Left ventricle myocardium inferior (tissue), 1 donor: ENCODE results near the gene PPP6R3. TPM values are rescaled to one million over a fixed set of nuclear protein-coding genes. Genes with fewer than 3 reads are reported as not detected.

Experiments
- DNase-seq: peaks from one replicate; pipeline ENCODE4 v3.0.0-alpha.2; 2020
- H3K27ac ChIP-seq: fragments of 200-600 bp; replicated peaks from 2 replicates; pipeline ENCODE4 v1.8.0; 2021
- H3K27me3 ChIP-seq: fragments of 200-600 bp; 2 replicates; pipeline ENCODE4 v1.8.0; 2021; ENCODE audit warnings: low read depth
- H3K36me3 ChIP-seq: fragments of 200-600 bp; 2 replicates; pipeline ENCODE4 v1.8.0; 2021
- H3K4me1 ChIP-seq: fragments of 200-600 bp; 2 replicates; pipeline ENCODE4 v1.8.0; 2021
- H3K4me3 ChIP-seq: fragments of 200-600 bp; 2 replicates; pipeline ENCODE4 v1.8.0; 2021; ENCODE audit warnings: mild to moderate bottlenecking, moderate library complexity
- H3K9me3 ChIP-seq: fragments of 200-600 bp; replicated peaks from 2 replicates; pipeline ENCODE4 v1.8.0; 2021
- intact Hi-C: fragments of 100-400 bp; cut with micrococcal nuclease; formaldehyde crosslinking; loops from one replicate; pipeline ENCODE4 v1.11.0; 2022
- total RNA-seq: library from RNA; stranded (reverse); fragmentation: NEBNext Ultra II Directional; extraction: Animal tissue kit (Norgen Biotek cat#: 25700); gene quantifications from one replicate; pipeline ENCODE4 v1.2.1, GENCODE V29; 2021
- TF ChIP-seq, protein P1 (sequence below): fragments of 200-600 bp; IDR thresholded peaks from 2 replicates; pipeline ENCODE4 v1.8.0; 2021; ENCODE audit warnings: antibody characterized with exemption, mild to moderate bottlenecking, borderline replicate concordance
- donor health status: DM: no; HTN: yes; CAD: no; lungs with severe emphysema.

Gene PPP6R3
- total RNA-seq, 1 donor from 2014 or later: 78.8 TPM

DNA sequence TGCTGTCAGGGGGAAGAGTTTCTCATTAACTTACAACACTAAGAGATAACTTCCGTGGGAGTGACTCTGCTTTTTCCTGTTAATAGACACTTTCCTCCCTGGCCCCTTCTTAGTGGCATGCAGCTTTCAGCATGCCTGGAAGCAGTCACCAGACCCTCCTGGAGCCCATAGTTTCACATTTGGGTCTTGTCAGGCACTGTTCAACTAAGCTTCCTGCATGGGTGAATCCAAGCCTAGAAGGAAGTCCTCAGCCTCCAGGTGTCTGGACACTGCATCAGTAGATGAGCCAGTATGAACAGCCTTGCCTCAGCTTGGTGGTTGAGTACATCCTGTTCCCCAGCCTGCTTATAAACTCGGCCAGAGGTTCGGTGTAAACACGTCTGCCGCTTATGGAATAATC lies 68.1 kb downstream of the PPP6R3 start:
- H3K27me3 ChIP-seq: no peaks in the 10 kb centered on the region
- no peaks in the 10 kb centered on the region for H3K9me3 ChIP-seq
- peak overlapping the region; percentile 25 for H3K27ac ChIP-seq
- H3K4me3 ChIP-seq: no peak overlapping the region
- TF ChIP-seq, protein P1, sequence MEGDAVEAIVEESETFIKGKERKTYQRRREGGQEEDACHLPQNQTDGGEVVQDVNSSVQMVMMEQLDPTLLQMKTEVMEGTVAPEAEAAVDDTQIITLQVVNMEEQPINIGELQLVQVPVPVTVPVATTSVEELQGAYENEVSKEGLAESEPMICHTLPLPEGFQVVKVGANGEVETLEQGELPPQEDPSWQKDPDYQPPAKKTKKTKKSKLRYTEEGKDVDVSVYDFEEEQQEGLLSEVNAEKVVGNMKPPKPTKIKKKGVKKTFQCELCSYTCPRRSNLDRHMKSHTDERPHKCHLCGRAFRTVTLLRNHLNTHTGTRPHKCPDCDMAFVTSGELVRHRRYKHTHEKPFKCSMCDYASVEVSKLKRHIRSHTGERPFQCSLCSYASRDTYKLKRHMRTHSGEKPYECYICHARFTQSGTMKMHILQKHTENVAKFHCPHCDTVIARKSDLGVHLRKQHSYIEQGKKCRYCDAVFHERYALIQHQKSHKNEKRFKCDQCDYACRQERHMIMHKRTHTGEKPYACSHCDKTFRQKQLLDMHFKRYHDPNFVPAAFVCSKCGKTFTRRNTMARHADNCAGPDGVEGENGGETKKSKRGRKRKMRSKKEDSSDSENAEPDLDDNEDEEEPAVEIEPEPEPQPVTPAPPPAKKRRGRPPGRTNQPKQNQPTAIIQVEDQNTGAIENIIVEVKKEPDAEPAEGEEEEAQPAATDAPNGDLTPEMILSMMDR: no peak
- H3K36me3 ChIP-seq: peaks cover 23% of the 10 kb centered on the region
- peaks cover 96% of the 10 kb centered on the region for H3K4me1 ChIP-seq
- intact Hi-C loops: no loop called here
- no peak for DNase-seq

DNA sequence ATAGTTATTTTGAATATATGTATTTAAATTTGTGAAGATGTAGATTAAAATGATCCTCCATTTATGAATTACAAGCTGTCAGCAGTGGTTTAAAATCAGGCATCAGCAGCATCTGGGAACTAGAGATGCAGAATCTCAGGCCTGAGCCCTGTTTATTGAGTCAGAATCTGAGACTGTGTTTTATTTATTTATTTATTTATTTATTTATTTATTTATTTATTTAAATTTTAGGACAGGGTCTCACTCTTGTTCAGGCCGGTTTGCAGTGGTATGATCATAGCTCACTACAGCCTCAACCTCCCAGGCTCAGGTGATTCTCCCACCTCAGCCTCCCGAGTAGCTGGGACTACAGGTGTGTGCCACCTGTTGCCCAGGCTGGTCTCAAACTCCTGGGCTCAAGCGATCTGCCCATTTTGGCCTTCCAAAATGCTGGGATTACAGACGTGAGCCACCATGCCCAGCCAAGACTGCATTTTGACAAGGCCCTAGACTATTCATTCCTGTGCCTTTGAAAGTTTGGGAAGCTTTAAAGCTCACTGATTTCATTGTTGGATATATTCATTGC lies 70.7 kb downstream of the PPP6R3 start:
- H3K9me3 ChIP-seq: no peaks in the 10 kb centered on the region
- peaks cover 96% of the 10 kb centered on the region for H3K4me1 ChIP-seq
- no peak overlapping the region for H3K4me3 ChIP-seq
- TF ChIP-seq, protein P1: no peak
- no peaks in the 10 kb centered on the region for H3K27me3 ChIP-seq
- intact Hi-C loops: no loop called here
- DNase-seq: no peak
- H3K27ac ChIP-seq: no peak overlapping the region
- H3K36me3 ChIP-seq: peaks cover 19% of the 10 kb centered on the region

DNA sequence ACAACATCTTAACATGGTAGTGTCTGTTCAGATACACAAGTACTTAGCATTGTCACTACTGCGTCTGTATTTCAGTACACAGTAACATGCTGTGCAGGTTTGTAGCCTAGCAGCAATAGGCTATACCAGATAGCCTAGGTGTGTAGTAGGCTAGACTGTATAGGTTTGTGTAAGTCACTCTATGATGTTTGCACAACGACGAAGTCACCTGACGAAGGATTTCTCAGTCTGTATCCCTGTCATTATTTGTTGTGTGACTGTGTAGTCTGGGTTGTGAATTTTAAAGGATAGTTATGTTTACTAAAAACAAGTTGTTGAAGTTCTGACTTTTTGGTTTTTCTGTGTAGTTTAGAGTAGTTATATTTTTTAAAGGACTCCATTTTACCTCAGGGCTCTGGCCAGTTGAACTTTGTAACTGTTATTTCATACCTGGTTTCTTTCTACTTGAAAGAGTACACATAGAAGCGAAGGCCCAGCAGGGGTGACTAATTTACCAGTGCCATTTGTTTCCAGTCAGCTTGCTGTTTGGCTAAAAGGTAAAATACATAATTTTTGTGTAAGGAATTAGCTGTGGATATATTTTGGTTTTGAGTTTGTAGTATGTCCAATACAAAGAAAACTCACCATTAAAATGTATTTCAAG lies 72.3 kb downstream of the PPP6R3 start:
- intact Hi-C loops: no loop called here
- no peak overlapping the region for H3K27ac ChIP-seq
- peaks cover 89% of the 10 kb centered on the region for H3K4me1 ChIP-seq
- H3K36me3 ChIP-seq: peaks cover 7% of the 10 kb centered on the region
- TF ChIP-seq, protein P1: no peak
- no peaks in the 10 kb centered on the region for H3K27me3 ChIP-seq
- H3K9me3 ChIP-seq: no peaks in the 10 kb centered on the region
- DNase-seq: no peak
- H3K4me3 ChIP-seq: no peak overlapping the region

DNA sequence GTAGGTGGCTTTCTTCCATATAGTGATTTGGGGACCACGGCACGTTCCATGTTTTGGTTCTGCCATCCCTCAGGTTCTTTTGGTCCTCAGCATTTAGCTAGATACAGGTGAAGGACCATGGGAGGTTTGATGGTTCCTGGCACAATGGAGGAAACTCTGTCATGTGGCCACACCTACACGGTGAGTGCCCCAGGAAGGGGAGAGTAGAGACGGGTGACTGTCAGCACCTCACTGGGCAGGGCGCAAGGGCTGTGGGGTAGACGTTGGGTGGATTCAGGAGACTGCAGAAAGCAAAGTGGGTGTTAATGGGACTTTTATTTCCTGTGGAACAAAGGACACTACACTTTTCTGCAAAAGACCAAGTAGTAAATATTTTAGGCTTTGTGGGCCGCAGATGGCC lies 73.4 kb downstream of the PPP6R3 start:
- H3K27ac ChIP-seq: no peak overlapping the region
- intact Hi-C loops: no loop called here
- no peak for DNase-seq
- peaks cover 78% of the 10 kb centered on the region for H3K4me1 ChIP-seq
- no peak overlapping the region for H3K4me3 ChIP-seq
- TF ChIP-seq, protein P1: no peak
- H3K36me3 ChIP-seq: peaks cover 14% of the 10 kb centered on the region
- H3K9me3 ChIP-seq: no peaks in the 10 kb centered on the region
- H3K27me3 ChIP-seq: no peaks in the 10 kb centered on the region

DNA sequence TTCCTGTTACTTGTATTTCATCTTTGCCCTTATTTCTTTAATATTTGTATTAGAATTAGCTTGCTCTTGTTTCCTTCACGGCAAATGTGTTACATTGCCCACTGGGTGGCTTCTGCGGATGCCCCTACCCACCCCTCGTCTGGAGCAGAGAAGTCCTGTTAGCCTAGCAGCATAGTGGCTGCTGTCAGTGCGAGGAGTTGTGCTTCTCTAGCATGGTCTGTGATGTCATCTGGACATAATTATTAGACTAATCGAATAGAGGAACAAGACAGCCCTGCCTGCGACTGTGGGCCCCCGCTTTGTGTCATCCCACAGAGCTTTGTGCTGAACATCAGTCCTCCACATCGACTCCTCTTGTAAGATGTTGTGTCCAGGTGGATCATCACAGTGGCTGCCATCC lies 74.5 kb downstream of the PPP6R3 start:
- Histone ChIP-seq H3K27ac (no peak overlapping the region), H3K4me1 (peaks cover 69% of the 10 kb centered on the region), H3K4me3 (no peak overlapping the region), H3K9me3 (no peaks in the 10 kb centered on the region), H3K27me3 (no peaks in the 10 kb centered on the region), H3K36me3 (peaks cover 26% of the 10 kb centered on the region)
- intact Hi-C loops: no loop called here
- TF ChIP-seq, protein P1: no peak
- DNase-seq: no peak
